Neural cell (in vitro differentiated cells): ENCODE data around the gene CD99. TPM values are rescaled to one million over a fixed set of nuclear protein-coding genes. Genes with fewer than 3 reads are reported as not detected.

Source experiments
- H2AFZ ChIP-seq: fragments of 200-600, 300-800 bp; sonication (generic), shearing (Covaris generic); 2 replicates; pipeline ENCODE4 v1.6.0; 2014; ENCODE audit warnings: low read depth, mild to moderate bottlenecking, antibody characterized with exemption, low read length, moderate library complexity
- H3F3A ChIP-seq: fragments of 200-600 bp; shearing (Covaris generic); 2 replicates; pipeline ENCODE4 v1.6.1; 2016; ENCODE audit warnings: mild to moderate bottlenecking, moderate library complexity, mixed read lengths, antibody characterized with exemption, low read length; ENCODE audit not compliant: insufficient read depth, poor library complexity, severe bottlenecking
- H3K27ac ChIP-seq: fragments of 200-600, 300-800 bp; sonication (generic), shearing (Covaris generic); 2 replicates; pipeline ENCODE4 v1.5.1; 2014; ENCODE audit warnings: mild to moderate bottlenecking, low read length, moderate library complexity
- H3K27me3 ChIP-seq: fragments of 300-800, 200-600 bp; sonication (generic), shearing (Covaris generic); 2 replicates; pipeline ENCODE4 v1.6.0; 2014; ENCODE audit warnings: mild to moderate bottlenecking, low read depth, low read length, moderate library complexity; ENCODE audit not compliant: insufficient read depth
- H3K36me3 ChIP-seq: fragments of 300-800, 200-600 bp; sonication (generic), shearing (Covaris generic); 2 replicates; pipeline ENCODE4 v1.5.1; 2014; ENCODE audit warnings: mild to moderate bottlenecking, antibody characterized with exemption, low read length, moderate library complexity; ENCODE audit not compliant: insufficient read depth
- H3K4me2 ChIP-seq: fragments of 300-800, 200-600 bp; sonication (generic), shearing (Covaris generic); 2 replicates; pipeline ENCODE4 v1.6.0; 2014; ENCODE audit warnings: mild to moderate bottlenecking, low read length
- H3K4me3 ChIP-seq: fragments of 300-800, 200-600 bp; sonication (generic), shearing (Covaris generic); 2 replicates; pipeline ENCODE4 v1.5.1; 2014; ENCODE audit warnings: mild to moderate bottlenecking, low read length, moderate library complexity
- H3K79me2 ChIP-seq: fragments of 200-600 bp; shearing (Covaris generic); replicated peaks from 2 replicates; pipeline ENCODE4 v1.6.0; 2014; ENCODE audit warnings: mild to moderate bottlenecking, low read length, moderate library complexity; ENCODE audit not compliant: insufficient read depth
- H3K9ac ChIP-seq: fragments of 300-800, 200-600 bp; sonication (generic), shearing (Covaris generic); 2 replicates; pipeline ENCODE4 v1.6.1; 2016; ENCODE audit warnings: mild to moderate bottlenecking, low read length, mixed read lengths
- H3K9me2 ChIP-seq: fragments of 200-600 bp; shearing (Covaris generic); 2 replicates; pipeline ENCODE4 v1.6.1; 2016; ENCODE audit warnings: mild to moderate bottlenecking, low read length, mixed read lengths; ENCODE audit not compliant: insufficient read depth
- H3K9me3 ChIP-seq: fragments of 200-600, 300-800 bp; sonication (generic), shearing (Covaris generic); 2 replicates; pipeline ENCODE4 v1.6.1; 2016; ENCODE audit warnings: mild to moderate bottlenecking, mixed run types, low read length, moderate library complexity, mixed read lengths
- H4K20me1 ChIP-seq: fragments of 200-600 bp; shearing (Covaris generic); 2 replicates; pipeline ENCODE4 v1.6.1; 2016; ENCODE audit warnings: mild to moderate bottlenecking, mixed run types; ENCODE audit not compliant: insufficient read depth
- CTCF ChIP-seq: fragments of 450-650 bp; IDR thresholded peaks from 2 replicates; pipeline ENCODE4 v1.5.1; 2014; ENCODE audit warnings: antibody characterized with exemption, mild to moderate bottlenecking, moderate library complexity; ENCODE audit not compliant: poor library complexity, severe bottlenecking
- EP300 ChIP-seq: fragments of 450-650 bp; conservative IDR thresholded peaks from 2 replicates; pipeline ENCODE4 v1.6.1; 2014; ENCODE audit warnings: antibody characterized with exemption, mild to moderate bottlenecking, moderate library complexity; ENCODE audit not compliant: poor library complexity, severe bottlenecking
- EZH2 ChIP-seq: fragments of 200-600, 300-800 bp; shearing (Covaris generic), sonication (generic); IDR thresholded peaks from 2 replicates; pipeline ENCODE4 v1.6.1; 2014; ENCODE audit warnings: antibody characterized with exemption, low read length, borderline replicate concordance, mild to moderate bottlenecking; ENCODE audit not compliant: insufficient read depth, poor library complexity, severe bottlenecking
- MXI1 ChIP-seq: fragments of 450-650 bp; conservative IDR thresholded peaks from 2 replicates; pipeline ENCODE4 v1.6.1; 2014; ENCODE audit warnings: antibody characterized with exemption, mild to moderate bottlenecking; ENCODE audit not compliant: poor library complexity, severe bottlenecking
- POLR2AphosphoS5 ChIP-seq: IDR thresholded peaks from 2 replicates; pipeline ENCODE4 v1.6.1; 2012
- RAD21 ChIP-seq: fragments of 450-650 bp; conservative IDR thresholded peaks from 2 replicates; pipeline ENCODE4 v1.6.1; 2014; ENCODE audit warnings: antibody characterized with exemption, mild to moderate bottlenecking, moderate library complexity
- REST ChIP-seq: IDR thresholded peaks from 2 replicates; pipeline ENCODE4 v1.6.1; 2012; ENCODE audit warnings: borderline replicate concordance
- SMC3 ChIP-seq: fragments of 450-650 bp; conservative IDR thresholded peaks from 2 replicates; pipeline ENCODE4 v1.6.1; 2014; ENCODE audit warnings: antibody characterized with exemption, mild to moderate bottlenecking, moderate library complexity; ENCODE audit not compliant: poor library complexity
- TAF1 ChIP-seq: IDR thresholded peaks from 2 replicates; pipeline ENCODE4 v1.6.1; 2012; ENCODE audit warnings: low read depth
- polyA plus RNA-seq: library from polyadenylated mRNA; depleted of rRNA; stranded (reverse); fragments of >200 nt; gene quantifications from 2 replicates; pipeline ENCODE4 v1.2.3, GENCODE V29; 2014

CD99 gene
- polyA plus RNA-seq, 1 donor from 2014 or later, result 6.6 TPM

GRCh38 chrX:2647627-2648026 is 43.5 kb upstream of the CD99 start:
- no peaks in the 10 kb centered on the region for H3K9me3 ChIP-seq
- no peak overlapping the region for H3K4me3 ChIP-seq
- no peak for TF ChIP-seq POLR2AphosphoS5
- no peak for TF ChIP-seq TAF1
- no peak for TF ChIP-seq MXI1
- TF ChIP-seq CTCF, result no peak
- no peak for TF ChIP-seq SMC3
- no peak for TF ChIP-seq EZH2
- no peak for TF ChIP-seq REST
- no peak for TF ChIP-seq RAD21
- TF ChIP-seq EP300, result no peak
- H4K20me1 ChIP-seq, result no peaks in the 10 kb centered on the region
- H3K9ac ChIP-seq, result no peak overlapping the region
- no peaks in the 10 kb centered on the region for H3K36me3 ChIP-seq
- H3K27me3 ChIP-seq, result no peaks in the 10 kb centered on the region
- no peaks in the 10 kb centered on the region for H3F3A ChIP-seq
- H3K4me2 ChIP-seq, result no peak overlapping the region
- no peak overlapping the region for H2AFZ ChIP-seq
- no peaks in the 10 kb centered on the region for H3K79me2 ChIP-seq
- H3K9me2 ChIP-seq, result no peaks in the 10 kb centered on the region
- H3K27ac ChIP-seq, result no peak overlapping the region

- no peak overlapping the region for H3K4me3 ChIP-seq
- H3K9me3 ChIP-seq, result no peaks in the 10 kb centered on the region
- no peak overlapping the region for H3K9ac ChIP-seq
- H3K27me3 ChIP-seq, result no peaks in the 10 kb centered on the region
- H3F3A ChIP-seq, result no peaks in the 10 kb centered on the region
- H3K79me2 ChIP-seq, result no peaks in the 10 kb centered on the region
- H2AFZ ChIP-seq, result no peak overlapping the region
- no peaks in the 10 kb centered on the region for H3K9me2 ChIP-seq
- no peaks in the 10 kb centered on the region for H3K36me3 ChIP-seq
- H3K4me2 ChIP-seq, result no peak overlapping the region
- no peak overlapping the region for H3K27ac ChIP-seq
- H4K20me1 ChIP-seq, result no peaks in the 10 kb centered on the region
- TF ChIP-seq EP300 (no peak), MXI1 (no peak), SMC3 (no peak), POLR2AphosphoS5 (no peak), TAF1 (no peak), RAD21 (no peak), CTCF (no peak), EZH2 (no peak), REST (no peak)
Observed at GRCh38 chrX:2650037-2650436, 41.1 kb upstream of the CD99 start.
